ENCODE data around the gene RPL19.

DNA sequence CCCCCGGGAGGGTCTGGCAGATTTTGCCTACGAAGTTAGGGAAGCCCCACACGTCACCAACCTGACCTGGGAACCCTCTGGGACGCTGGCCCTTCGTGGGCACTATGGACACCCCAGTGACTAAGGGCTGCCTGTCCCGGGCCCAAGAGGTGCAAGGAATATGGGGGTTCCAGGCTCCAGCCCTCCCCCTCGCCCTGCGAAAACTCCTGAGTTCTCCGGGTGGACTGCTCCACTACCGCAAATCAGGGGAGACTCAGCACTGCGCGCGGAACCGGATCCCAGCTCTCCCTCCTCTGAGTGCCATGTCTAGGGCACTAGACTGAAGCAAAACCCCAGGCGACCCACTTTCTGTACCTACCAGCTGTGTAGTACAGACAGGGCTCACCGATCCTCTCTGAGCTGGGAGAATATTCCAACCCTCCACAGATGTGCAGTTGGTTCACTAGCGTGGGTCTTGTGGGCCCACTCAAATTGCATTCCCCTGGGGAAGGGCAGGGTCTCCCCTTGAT is 34.2 kb upstream of the RPL19 start, which contains the start of gene ARL5C:
- TF ChIP-seq, protein P1, sequence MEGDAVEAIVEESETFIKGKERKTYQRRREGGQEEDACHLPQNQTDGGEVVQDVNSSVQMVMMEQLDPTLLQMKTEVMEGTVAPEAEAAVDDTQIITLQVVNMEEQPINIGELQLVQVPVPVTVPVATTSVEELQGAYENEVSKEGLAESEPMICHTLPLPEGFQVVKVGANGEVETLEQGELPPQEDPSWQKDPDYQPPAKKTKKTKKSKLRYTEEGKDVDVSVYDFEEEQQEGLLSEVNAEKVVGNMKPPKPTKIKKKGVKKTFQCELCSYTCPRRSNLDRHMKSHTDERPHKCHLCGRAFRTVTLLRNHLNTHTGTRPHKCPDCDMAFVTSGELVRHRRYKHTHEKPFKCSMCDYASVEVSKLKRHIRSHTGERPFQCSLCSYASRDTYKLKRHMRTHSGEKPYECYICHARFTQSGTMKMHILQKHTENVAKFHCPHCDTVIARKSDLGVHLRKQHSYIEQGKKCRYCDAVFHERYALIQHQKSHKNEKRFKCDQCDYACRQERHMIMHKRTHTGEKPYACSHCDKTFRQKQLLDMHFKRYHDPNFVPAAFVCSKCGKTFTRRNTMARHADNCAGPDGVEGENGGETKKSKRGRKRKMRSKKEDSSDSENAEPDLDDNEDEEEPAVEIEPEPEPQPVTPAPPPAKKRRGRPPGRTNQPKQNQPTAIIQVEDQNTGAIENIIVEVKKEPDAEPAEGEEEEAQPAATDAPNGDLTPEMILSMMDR (IDR thresholded peaks at IDR 0.05), result no peak
- TF ChIP-seq POLR2A (IDR thresholded peaks at IDR 0.05), result no peak
